Measurements from ENCODE around the gene MBD1.

DNA sequence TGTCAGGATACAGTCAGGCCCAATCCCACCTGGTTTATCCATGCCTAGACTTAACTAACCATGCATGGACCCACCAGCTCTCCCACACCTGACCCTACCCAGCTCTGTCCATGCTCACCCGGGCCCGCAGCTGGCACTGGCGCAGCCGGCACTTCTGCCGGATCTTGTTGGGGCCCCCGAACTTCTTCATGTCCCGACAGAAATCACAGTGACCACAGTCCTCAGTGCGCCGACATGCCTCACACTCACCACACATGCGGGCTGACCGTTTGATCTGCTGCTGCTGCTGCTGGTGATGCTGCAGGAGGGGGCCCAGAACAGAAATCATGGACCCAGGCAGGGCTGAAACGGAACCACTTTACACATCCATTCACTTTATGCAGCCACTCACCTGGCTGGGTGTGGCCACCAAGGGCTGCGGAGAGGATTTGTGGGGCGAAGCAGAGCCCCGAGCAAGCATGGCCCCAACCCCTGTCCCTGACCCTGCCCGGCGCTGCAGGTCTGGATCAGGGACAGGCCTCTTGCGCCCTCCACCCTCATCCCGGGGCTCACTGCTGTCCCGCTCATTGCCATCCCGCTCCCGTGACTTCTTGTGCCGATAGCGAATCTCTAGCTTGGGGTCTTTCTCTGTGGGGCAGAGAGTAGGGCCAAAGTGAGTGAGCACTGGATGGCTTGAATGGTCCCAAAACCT is 4.5 kb upstream of the MBD1 start:
- TF ChIP-seq, protein P1, sequence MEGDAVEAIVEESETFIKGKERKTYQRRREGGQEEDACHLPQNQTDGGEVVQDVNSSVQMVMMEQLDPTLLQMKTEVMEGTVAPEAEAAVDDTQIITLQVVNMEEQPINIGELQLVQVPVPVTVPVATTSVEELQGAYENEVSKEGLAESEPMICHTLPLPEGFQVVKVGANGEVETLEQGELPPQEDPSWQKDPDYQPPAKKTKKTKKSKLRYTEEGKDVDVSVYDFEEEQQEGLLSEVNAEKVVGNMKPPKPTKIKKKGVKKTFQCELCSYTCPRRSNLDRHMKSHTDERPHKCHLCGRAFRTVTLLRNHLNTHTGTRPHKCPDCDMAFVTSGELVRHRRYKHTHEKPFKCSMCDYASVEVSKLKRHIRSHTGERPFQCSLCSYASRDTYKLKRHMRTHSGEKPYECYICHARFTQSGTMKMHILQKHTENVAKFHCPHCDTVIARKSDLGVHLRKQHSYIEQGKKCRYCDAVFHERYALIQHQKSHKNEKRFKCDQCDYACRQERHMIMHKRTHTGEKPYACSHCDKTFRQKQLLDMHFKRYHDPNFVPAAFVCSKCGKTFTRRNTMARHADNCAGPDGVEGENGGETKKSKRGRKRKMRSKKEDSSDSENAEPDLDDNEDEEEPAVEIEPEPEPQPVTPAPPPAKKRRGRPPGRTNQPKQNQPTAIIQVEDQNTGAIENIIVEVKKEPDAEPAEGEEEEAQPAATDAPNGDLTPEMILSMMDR (IDR thresholded peaks at IDR 0.05; ENCODE audit: low read depth, low read length): no peak
- TF ChIP-seq EZH2phosphoT487 (IDR thresholded peaks at IDR 0.05; ENCODE audit: low read depth): no peak
